H1 (cell line): ENCODE measurements around the gene MPV17L2. TPM values are rescaled to one million over a fixed set of nuclear protein-coding genes. Genes with fewer than 3 reads are reported as not detected.

ENCODE experiments used
- CTCF ChIA-PET: fragments of 300-600 bp; sonication (Branson Sonifier 250); formaldehyde crosslinking; loops from one replicate; lab custom pipeline; 2021; ENCODE audit not compliant: partially characterized antibody; lab: Charles Lee
- POLR2A ChIA-PET: fragments of 300-600 bp; sonication (Branson Sonifier 250); formaldehyde crosslinking; loops from one replicate; lab custom pipeline; 2021; ENCODE audit warnings: inconsistent platforms; ENCODE audit not compliant: partially characterized antibody; lab: Charles Lee
- DNase-seq, 2 experiments: peaks; one replicate each; pipeline versions ENCODE4 v3.0.0 to v3.0.0-alpha.2; 2010 to 2022; ENCODE audit warnings: low spot score in 2 of 2, low read depth in 1 of 2, mixed read lengths in 1 of 2
- FAIRE-seq: peaks from 2 replicates; lab custom pipeline; 2011; peaks lifted over from hg19 to GRCh38; lab: Jason Lieb, UNC
- H2AFZ ChIP-seq: 2 replicates; pipeline ENCODE4 v1.8.1; 2012; ENCODE audit warnings: low read length, inconsistent platforms
- H2AK5ac ChIP-seq: 2 replicates; pipeline ENCODE4 v1.6.1; 2013; ENCODE audit warnings: low read depth, low read length
- H2BK120ac ChIP-seq: replicated peaks from 2 replicates; pipeline ENCODE3; 2013; ENCODE audit warnings: low read depth, low read length, inconsistent platforms
- H2BK12ac ChIP-seq: 2 replicates; pipeline ENCODE4 v1.6.1; 2013; ENCODE audit warnings: low read depth, low read length
- H2BK15ac ChIP-seq: 2 replicates; pipeline ENCODE4 v1.6.1; 2013; ENCODE audit warnings: low read length
- H2BK20ac ChIP-seq: 2 replicates; pipeline ENCODE4 v1.6.1; 2013; ENCODE audit warnings: low read length
- H2BK5ac ChIP-seq: 2 replicates; pipeline ENCODE4 v1.6.1; 2013; ENCODE audit warnings: low read depth, low read length
- H3K14ac ChIP-seq: 2 replicates; pipeline ENCODE4 v1.6.1; 2013; ENCODE audit warnings: inconsistent platforms; ENCODE audit not compliant: insufficient read length
- H3K18ac ChIP-seq: 2 replicates; pipeline ENCODE4 v1.6.1; 2013; ENCODE audit warnings: low read length; ENCODE audit errors: extremely low read depth
- H3K23ac ChIP-seq: 2 replicates; pipeline ENCODE4 v1.6.1; 2013; ENCODE audit warnings: inconsistent platforms; ENCODE audit not compliant: insufficient read length
- H3K23me2 ChIP-seq: 2 replicates; pipeline ENCODE4 v1.6.1; 2013; ENCODE audit warnings: low read depth, low read length
- H3K27ac ChIP-seq: 2 replicates; pipeline ENCODE4 v1.6.1; 2011; ENCODE audit warnings: low read depth, low read length, inconsistent platforms
- H3K27me3 ChIP-seq, 4 experiments: replicated peaks in 1 of 4; 1 replicate in 1 of 4; 2 replicates in 3 of 4; pipeline versions ENCODE4 v1.6.1 to v1.8.1; 2011 to 2013; ENCODE audit warnings: low read length in 3 of 4, mild to moderate bottlenecking in 3 of 4, inconsistent platforms in 2 of 4, mixed read lengths in 2 of 4, moderate library complexity in 1 of 4; ENCODE audit not compliant: control insufficient read depth in 3 of 4, insufficient read depth in 3 of 4; ENCODE audit errors: extremely low read depth in 1 of 4
- H3K36me3 ChIP-seq, 4 experiments: 2 replicates each; pipeline versions ENCODE4 v1.6.1 to v1.8.1; 2011 to 2013; ENCODE audit warnings: mild to moderate bottlenecking in 4 of 4, low read length in 3 of 4, moderate library complexity in 2 of 4, control low read depth in 1 of 4, inconsistent platforms in 1 of 4; ENCODE audit not compliant: insufficient read depth in 4 of 4, control insufficient read depth in 2 of 4
- H3K4ac ChIP-seq: replicated peaks from 2 replicates; pipeline ENCODE3; 2013; ENCODE audit warnings: low read length, low read depth, mixed read lengths, inconsistent platforms; ENCODE audit not compliant: insufficient read length
- H3K4me1 ChIP-seq, 4 experiments: replicated peaks in 1 of 4; 1 replicate in 1 of 4; 2 replicates in 3 of 4; pipeline versions ENCODE4 v1.6.1 to v1.8.1; 2011 to 2013; ENCODE audit warnings: low read length in 3 of 4, inconsistent platforms in 2 of 4, mixed read lengths in 1 of 4; ENCODE audit not compliant: insufficient read depth in 4 of 4, control insufficient read depth in 3 of 4
- H3K4me2 ChIP-seq, 2 experiments: 2 replicates each; pipeline versions ENCODE4 v1.6.1 to v1.8.1; 2011 to 2013; ENCODE audit warnings: low read depth in 2 of 2, low read length in 2 of 2, control low read depth in 1 of 2, inconsistent platforms in 1 of 2, mild to moderate bottlenecking in 1 of 2; ENCODE audit not compliant: insufficient read depth in 1 of 2
- H3K4me3 ChIP-seq, 4 experiments: fragments of 200-600, 300-600 bp in 1 of 4; sonication (generic), shearing (Covaris generic), sonication (Bioruptor Twin) in 1 of 4; 2 replicates each; pipeline versions ENCODE4 v1.5.1 to v1.8.1; 2011 to 2016; ENCODE audit warnings: low read length in 4 of 4, low read depth in 3 of 4, control low read depth in 2 of 4, inconsistent platforms in 2 of 4, mild to moderate bottlenecking in 2 of 4, mixed read lengths in 1 of 4, moderate library complexity in 1 of 4; ENCODE audit not compliant: insufficient read depth in 2 of 4; ENCODE audit errors: extremely low read depth in 1 of 4
- H3K56ac ChIP-seq: replicated peaks from 2 replicates; pipeline ENCODE3; 2013; ENCODE audit warnings: low read depth, mild to moderate bottlenecking, mixed read lengths, low read length, inconsistent platforms; ENCODE audit not compliant: insufficient read length
- H3K79me1 ChIP-seq: 2 replicates; pipeline ENCODE4 v1.6.1; 2013; ENCODE audit warnings: low read depth, low read length, control low read depth
- H3K79me2 ChIP-seq, 2 experiments: 2 replicates each; pipeline versions ENCODE4 v1.6.1 to v1.8.1; 2012 to 2013; ENCODE audit warnings: low read length in 2 of 2, mild to moderate bottlenecking in 2 of 2, inconsistent platforms in 1 of 2; ENCODE audit not compliant: insufficient read depth in 2 of 2, control insufficient read depth in 1 of 2
- H3K9ac ChIP-seq, 4 experiments: replicated peaks in 1 of 4; 1 replicate in 1 of 4; 2 replicates in 3 of 4; pipeline versions ENCODE4 v1.6.1 to v1.8.1; 2011 to 2013; ENCODE audit warnings: low read depth in 3 of 4, low read length in 3 of 4, control low read depth in 2 of 4, mild to moderate bottlenecking in 2 of 4, moderate library complexity in 2 of 4, inconsistent platforms in 1 of 4; ENCODE audit errors: extremely low read depth in 1 of 4
- H3K9me3 ChIP-seq, 2 experiments: 2 replicates each; pipeline versions ENCODE4 v1.6.1 to v1.8.1; 2012 to 2013; ENCODE audit warnings: mild to moderate bottlenecking in 2 of 2, moderate library complexity in 2 of 2, control low read depth in 1 of 2, inconsistent platforms in 1 of 2, low read depth in 1 of 2, low read length in 1 of 2, mixed read lengths in 1 of 2; ENCODE audit not compliant: insufficient read depth in 2 of 2
- H4K20me1 ChIP-seq, 2 experiments: replicated peaks in 1 of 2; 2 replicates each; pipeline versions ENCODE3 to v1.8.1; 2011 to 2013; ENCODE audit warnings: inconsistent platforms in 2 of 2, low read length in 2 of 2, mild to moderate bottlenecking in 1 of 2; ENCODE audit not compliant: insufficient read depth in 2 of 2, control insufficient read depth in 1 of 2
- H4K5ac ChIP-seq: 2 replicates; pipeline ENCODE4 v1.6.1; 2013; ENCODE audit warnings: low read length, low read depth, mixed read lengths, inconsistent platforms; ENCODE audit not compliant: insufficient read length
- H4K8ac ChIP-seq: 2 replicates; pipeline ENCODE4 v1.8.0; 2013; ENCODE audit warnings: mild to moderate bottlenecking, moderate library complexity, low read length, inconsistent platforms; ENCODE audit not compliant: insufficient read depth; ENCODE audit errors: extremely low read depth
- H4K91ac ChIP-seq: replicated peaks from 2 replicates; pipeline ENCODE3; 2013; ENCODE audit warnings: low read length, mixed read lengths, inconsistent platforms; ENCODE audit not compliant: insufficient read length
- BRCA1 ChIP-seq: IDR thresholded peaks from 2 replicates; pipeline ENCODE4 v1.6.1; 2012; ENCODE audit warnings: low read depth, low read length, improper control_type of control experiment
- CHD2 ChIP-seq: IDR thresholded peaks from 2 replicates; pipeline ENCODE4 v1.6.1; 2012; ENCODE audit warnings: low read length, improper control_type of control experiment
- CREB1 ChIP-seq: IDR thresholded peaks from 2 replicates; pipeline ENCODE4 v1.6.1; 2012; ENCODE audit warnings: inconsistent platforms
- EP300 ChIP-seq, 2 experiments: IDR thresholded peaks; 1 replicate in 1 of 2; 2 replicates in 1 of 2; pipeline ENCODE4 v1.6.1; 2011 to 2012; ENCODE audit warnings: low read depth in 2 of 2, low read length in 2 of 2, mild to moderate bottlenecking in 2 of 2, borderline replicate concordance in 1 of 2, inconsistent platforms in 1 of 2, moderate library complexity in 1 of 2
- KDM4A ChIP-seq: IDR thresholded peaks from one replicate; pipeline ENCODE4 v1.7.1; 2012; ENCODE audit warnings: low read depth, mild to moderate bottlenecking, moderate library complexity, low read length, inconsistent platforms; ENCODE audit not compliant: severe bottlenecking
- PHF8 ChIP-seq: fragments of 200-600 bp; sonication (generic); conservative IDR thresholded peaks from 2 replicates; pipeline ENCODE4 v1.7.1; 2012; ENCODE audit warnings: low read depth, mild to moderate bottlenecking, inconsistent platforms, low read length, moderate library complexity
- POLR2AphosphoS5 ChIP-seq: IDR thresholded peaks from 2 replicates; pipeline ENCODE4 v1.6.1; 2011; ENCODE audit warnings: low read depth, low read length
- SP2 ChIP-seq: IDR thresholded peaks from 2 replicates; pipeline ENCODE4 v1.6.1; 2012; ENCODE audit warnings: mild to moderate bottlenecking, low read length, inconsistent platforms
- TAF1 ChIP-seq: IDR thresholded peaks from 2 replicates; pipeline ENCODE4 v1.6.1; 2011; ENCODE audit warnings: mild to moderate bottlenecking, low read depth, low read length
- ZNF274 ChIP-seq: IDR thresholded peaks from 2 replicates; pipeline ENCODE4 v1.7.0; 2012; ENCODE audit warnings: low read length, borderline replicate concordance; ENCODE audit errors: extremely low read depth
- WGBS, 2 experiments: shearing (Covaris generic) in 1 of 2; methylation state at CpG; one replicate each; pipeline versions ENCODE4 v1.1.6 to v1.1.7; 2013 to 2015; ENCODE audit warnings: low lambda C conversion rate in 2 of 2, mixed read lengths in 2 of 2, inconsistent platforms in 1 of 2, low coverage in 1 of 2, missing lambda C conversion rate in 1 of 2; ENCODE audit not compliant: insufficient replicate concordance in 2 of 2, insufficient coverage in 1 of 2, insufficient read length in 1 of 2; ENCODE audit errors: extremely low coverage in 1 of 2, missing lambda C conversion rate in 1 of 2; 5-methylcytosine and 5-hydroxymethylcytosine counted together
- polyA plus RNA-seq, 7 experiments: library from polyadenylated mRNA; depleted of rRNA in 3 of 7; stranded (reverse) in 5 of 7; unstranded in 2 of 7; fragments of >200 nt in 5 of 7; fragments of 200-250 nt in 2 of 7; gene quantifications; 1 replicate in 5 of 7; 2 replicates in 1 of 7; 4 replicates in 1 of 7; pipeline versions ENCODE4 v1.2.1 to v1.2.3, GENCODE V29; 2011 to 2013; ENCODE audit warnings: missing spikeins in 2 of 7, mixed read lengths in 2 of 7
- total RNA-seq: library from RNA; stranded (reverse); fragmentation: NEBNext Ultra II Directional; extraction: Animal tissue kit (Norgen Biotek cat#: 25700); gene quantifications from 2 replicates; pipeline ENCODE4 v1.2.1, GENCODE V29; 2021
- TF ChIP-seq, protein P1 (sequence below): IDR thresholded peaks from 2 replicates; pipeline ENCODE4 v1.6.1; 2012; ENCODE audit warnings: inconsistent platforms

Gene MPV17L2
- total and polyA plus RNA-seq, 2 of the 8 experiments (the other 6 are each of a cell fraction or from before 2014, with no cell fraction given) = 24.2 to 82.6 TPM

DNA sequence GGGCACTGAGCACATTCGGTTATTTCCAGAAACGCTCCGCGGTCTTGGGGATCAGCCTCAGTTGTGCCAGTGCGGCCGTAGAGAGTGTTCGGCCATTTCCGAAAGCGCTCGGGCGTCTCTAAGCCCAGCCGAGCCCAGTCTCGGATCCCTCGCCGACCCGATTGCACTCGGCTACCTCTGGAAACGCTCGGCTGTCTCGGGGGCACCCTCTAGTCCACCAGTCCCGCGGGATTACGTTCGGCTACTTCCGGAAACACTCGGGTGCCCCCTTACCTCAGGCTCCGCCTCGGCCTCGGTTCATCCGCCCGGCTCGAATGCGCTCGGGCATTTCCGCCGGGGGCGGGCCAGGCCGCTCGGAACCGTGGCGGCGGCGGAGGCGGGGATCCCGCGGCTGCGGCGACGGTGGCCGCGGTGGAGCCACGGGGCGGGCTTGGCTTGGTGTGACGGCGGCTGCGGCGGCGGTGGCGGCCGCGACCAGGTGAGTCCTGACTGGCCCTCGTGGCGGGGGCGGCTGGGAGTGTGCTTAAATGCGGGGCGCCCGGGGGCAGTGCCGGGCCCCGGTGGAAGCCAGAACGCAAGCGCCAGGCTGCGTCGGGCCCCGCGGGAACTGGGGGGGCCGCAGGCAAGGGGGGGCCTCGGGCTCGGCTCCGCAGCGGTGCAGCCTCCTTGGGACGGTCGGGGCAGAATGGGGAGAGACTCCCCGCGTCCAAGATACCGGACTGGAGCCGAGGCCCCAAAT, 40.0 kb upstream of the MPV17L2 start, which contains the start of gene PIK3R2:
PIK3R2 (plus strand) TSS at position 347 of the 739 bp plus-strand sequence. CDS start 2,717 bp downstream, outside the sequence.
- H3K79me1 ChIP-seq = peaks cover 4% of the 10 kb centered on the region; the same call in 1 of the 2 replicates
- H3K4me2 ChIP-seq = peak within 1 kb of the TSS; percentile 84 to 90
- H3K23ac ChIP-seq = no peak within 1 kb of the TSS
- H3K4me1 ChIP-seq = peaks cover 0 to 9% (median 4%) of the 10 kb centered on the region in 4 experiments; a peak in 4 of 7 replicates
- H4K91ac ChIP-seq = peak within 1 kb of the TSS; percentile 19
- peak within 1 kb of the TSS; percentile 89; the same call in 1 of the 2 replicates for H2AK5ac ChIP-seq
- no peak within 1 kb of the TSS for H3K14ac ChIP-seq
- no peak within 1 kb of the TSS for H2BK12ac ChIP-seq
- ChIA-PET POLR2A (interaction anchor here (0.7 to 2.0 kb wide), 6 partner anchors 8 to 293 kb away, joined by 3 to 7 read pairs (median 5); partner anchors contain the start of genes JUND and RPL18A), CTCF (interaction anchor here (0.6 to 3.0 kb wide), 10 partner anchors 10 to 1352 kb away, joined by 3 to 29 read pairs (median 4); no protein-coding TSS in a partner anchor)
- FAIRE-seq (no peak), DNase-seq (peak; percentile 97 to 100)
- peak within 1 kb of the TSS; percentile 94 for H3K27ac ChIP-seq
- H3K4me3 ChIP-seq = peak within 1 kb of the TSS; percentile 68 to 83 (median 76)
- peak within 1 kb of the TSS; percentile 98 for H2BK5ac ChIP-seq
- no peaks in the 10 kb centered on the region; a peak in 1 of 4 replicates for H3K79me2 ChIP-seq
- peak within 1 kb of the TSS; percentile 94 to 98 (median 94) for H3K9ac ChIP-seq
- H3K27me3 ChIP-seq = no peaks in the 10 kb centered on the region
- H2BK120ac ChIP-seq = no peak within 1 kb of the TSS
- peaks cover 13% of the 10 kb centered on the region for H3K23me2 ChIP-seq
- peak within 1 kb of the TSS; percentile 70 for H3K4ac ChIP-seq
- no peaks in the 10 kb centered on the region for H3K9me3 ChIP-seq
- H4K8ac ChIP-seq = peak within 1 kb of the TSS; percentile 95
- H2BK20ac ChIP-seq = no peak within 1 kb of the TSS
- H2BK15ac ChIP-seq = no peak within 1 kb of the TSS
- H3K18ac ChIP-seq = peak within 1 kb of the TSS; percentile 71
- 3% methylated on average over 37 of the region's 86 CpGs; no CpG with 5 or more reads in 1 of the 2 experiments for WGBS, 2 experiments
- H4K5ac ChIP-seq = peak within 1 kb of the TSS; percentile 95
- peak within 1 kb of the TSS; percentile 93 for H3K56ac ChIP-seq
- peaks cover 6 to 16% of the 10 kb centered on the region in 2 experiments for H4K20me1 ChIP-seq
- peak within 1 kb of the TSS; percentile 93; the same call in 1 of the 2 replicates for H2AFZ ChIP-seq
- peaks cover 0 to 10% (median 4%) of the 10 kb centered on the region in 4 experiments; a peak in 2 of 8 replicates for H3K36me3 ChIP-seq
- TF ChIP-seq, protein P1, sequence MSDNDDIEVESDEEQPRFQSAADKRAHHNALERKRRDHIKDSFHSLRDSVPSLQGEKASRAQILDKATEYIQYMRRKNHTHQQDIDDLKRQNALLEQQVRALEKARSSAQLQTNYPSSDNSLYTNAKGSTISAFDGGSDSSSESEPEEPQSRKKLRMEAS = peak; percentile 38; the same call in 1 of the 2 replicates
- TF ChIP-seq EP300 (IDR thresholded peaks at IDR 0.05; ENCODE audit: borderline replicate concordance in 1 of 2, low read depth in 2 of 2, low read length in 2 of 2) (0 out of 3 replicates have a peak, but pooled peaks of 1 of the 2 experiments have one; percentile 12), TAF1 (peak; percentile 13), CHD2 (peak; percentile 95), POLR2AphosphoS5 (peak; percentile 18; the same call in 1 of the 2 replicates), KDM4A (peak; percentile 80), BRCA1 (peak; percentile 81), PHF8 (peak; percentile 74), ZNF274 (no peak), SP2 (no peak), CREB1 (peak; percentile 30; the same call in 1 of the 2 replicates)
